Natural killer cell (primary cell): ENCODE results near the gene GPR142. TPM values are rescaled to one million over a fixed set of nuclear protein-coding genes. Genes with fewer than 3 reads are reported as not detected.

Experiments used
- ATAC-seq, 3 donors: fragments of 150-1000 bp in 2 of 3; fragments of 200-7000 bp in 1 of 3; cut with Tn5 transposase; 1 replicate in 1 of 3; 2 replicates in 2 of 3; pipeline ENCODE4 v1.10.0; 2021; ENCODE audit warnings: mild to moderate bottlenecking in 2 of 3, moderate library complexity in 2 of 3
- DNase-seq, 2 donors: peaks; one replicate each; pipeline versions ENCODE4 v3.0.0 to v3.0.0-alpha.2; 2013 to 2021; ENCODE audit warnings: mixed read lengths in 1 of 2
- H3K27ac ChIP-seq: one replicate; pipeline ENCODE4 v1.5.1; 2013; ENCODE audit warnings: mild to moderate bottlenecking, low read length
- H3K27me3 ChIP-seq: one replicate; pipeline ENCODE4 v1.6.1; 2013; ENCODE audit warnings: low read length; ENCODE audit not compliant: control insufficient read depth, insufficient read depth
- H3K36me3 ChIP-seq: one replicate; pipeline ENCODE4 v1.6.1; 2013; ENCODE audit warnings: low read length; ENCODE audit not compliant: control insufficient read depth, insufficient read depth
- H3K4me1 ChIP-seq: one replicate; pipeline ENCODE4 v1.6.1; 2013; ENCODE audit warnings: low read length; ENCODE audit not compliant: control insufficient read depth, insufficient read depth
- H3K4me3 ChIP-seq: one replicate; pipeline ENCODE4 v1.5.1; 2013; ENCODE audit warnings: low read length
- H3K9me3 ChIP-seq: one replicate; pipeline ENCODE4 v1.6.1; 2013; ENCODE audit warnings: low read length; ENCODE audit not compliant: control insufficient read depth, insufficient read depth
- H3K27ac Mint-ChIP-seq, 2 donors: one replicate each; pipeline ENCODE4 v1.8.0; 2022; ENCODE audit warnings: mild to moderate bottlenecking in 2 of 2, mixed read lengths in 2 of 2, moderate library complexity in 1 of 2
- H3K27me3 Mint-ChIP-seq, 2 donors: one replicate each; pipeline ENCODE4 v1.8.0; 2022; ENCODE audit warnings: low read depth in 2 of 2, mixed read lengths in 2 of 2
- H3K36me3 Mint-ChIP-seq: one replicate; pipeline ENCODE4 v1.8.0; 2022; ENCODE audit warnings: mixed read lengths
- H3K4me1 Mint-ChIP-seq, 2 donors: one replicate each; pipeline ENCODE4 v1.8.0; 2022; ENCODE audit warnings: mixed read lengths in 2 of 2
- H3K4me3 Mint-ChIP-seq: one replicate; pipeline ENCODE4 v1.8.0; 2022; ENCODE audit warnings: mild to moderate bottlenecking, moderate library complexity, mixed read lengths
- H3K9me3 Mint-ChIP-seq, 2 donors: one replicate each; pipeline ENCODE4 v1.8.0; 2022; ENCODE audit warnings: mixed read lengths in 2 of 2
- WGBS: methylation state at CpG from one replicate; pipeline ENCODE4 v1.1.7; 2013; ENCODE audit warnings: missing lambda C conversion rate; ENCODE audit not compliant: insufficient coverage; 5-methylcytosine and 5-hydroxymethylcytosine counted together
- intact Hi-C: fragments of 100-400 bp; cut with micrococcal nuclease; formaldehyde crosslinking; loops from one replicate; pipeline ENCODE4 v1.14.2; 2022
- total RNA-seq, 4 donors: library from RNA; stranded (reverse); fragments of 120-200 nt in 1 of 4; gene quantifications; one replicate each; pipeline versions ENCODE4 v1.2.3 to v1.2.4, GENCODE V29; 2013 to 2022
- TF ChIP-seq, protein P1 (sequence below): fragments of 200-600 bp; IDR thresholded peaks from one replicate; pipeline ENCODE4 v1.8.0; 2022; ENCODE audit warnings: antibody characterized with exemption

The GPR142 gene
- total RNA-seq, 3 donors from 2014 or later (not counting 1 experiment from before 2014, with no cell fraction given) = not detected

DNA sequence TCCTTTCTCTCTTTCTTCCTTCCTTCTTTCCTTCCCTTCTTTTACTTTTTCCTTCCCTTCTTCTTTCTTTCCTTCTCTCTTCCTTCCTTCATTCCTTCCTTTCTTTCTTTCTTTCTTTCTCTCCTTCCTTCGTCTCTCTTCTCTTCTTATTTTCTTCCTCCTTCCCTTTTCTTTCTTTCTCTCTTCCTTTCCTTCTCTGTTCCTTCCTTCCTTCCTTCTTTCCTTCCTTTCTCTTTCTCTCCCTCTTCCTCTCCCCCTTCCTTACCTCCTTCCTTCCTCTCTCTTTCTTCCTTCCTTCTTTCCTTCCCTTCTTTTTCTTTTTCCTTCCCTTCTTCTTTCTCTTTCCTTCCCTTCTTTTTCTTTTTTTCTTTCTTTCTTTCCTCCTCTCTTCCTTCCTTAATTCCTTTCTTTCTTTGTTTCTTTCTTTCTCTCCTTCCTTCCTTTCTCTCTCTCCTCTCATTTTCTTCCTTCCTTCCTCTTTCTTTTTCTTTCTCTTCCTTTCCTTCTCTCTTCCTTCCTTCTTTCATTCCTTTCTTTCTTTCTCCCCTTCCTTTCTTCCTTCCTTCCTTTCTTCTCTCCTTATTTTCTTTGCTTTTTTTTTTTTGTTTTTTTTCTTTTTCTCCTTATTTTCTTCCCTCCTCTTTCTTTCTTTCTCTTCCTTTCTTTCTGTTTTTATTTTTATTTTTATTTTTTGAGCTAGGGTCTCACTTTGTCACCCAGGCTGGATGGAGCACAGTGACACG, 22.8 kb downstream of the GPR142 start:
- intact Hi-C loops = no loop called here
- ATAC-seq = no peak
- Mint-ChIP-seq H3K36me3 (no peaks in the 10 kb centered on the region), H3K27ac (no peak overlapping the region), H3K9me3 (no peaks in the 10 kb centered on the region), H3K27me3 (peaks cover 0 to 6% of the 10 kb centered on the region in 2 donors), H3K4me3 (no peak overlapping the region), H3K4me1 (peaks cover 6 to 10% of the 10 kb centered on the region in 2 donors)
- no peaks in the 10 kb centered on the region for H3K9me3 ChIP-seq
- TF ChIP-seq, protein P1, sequence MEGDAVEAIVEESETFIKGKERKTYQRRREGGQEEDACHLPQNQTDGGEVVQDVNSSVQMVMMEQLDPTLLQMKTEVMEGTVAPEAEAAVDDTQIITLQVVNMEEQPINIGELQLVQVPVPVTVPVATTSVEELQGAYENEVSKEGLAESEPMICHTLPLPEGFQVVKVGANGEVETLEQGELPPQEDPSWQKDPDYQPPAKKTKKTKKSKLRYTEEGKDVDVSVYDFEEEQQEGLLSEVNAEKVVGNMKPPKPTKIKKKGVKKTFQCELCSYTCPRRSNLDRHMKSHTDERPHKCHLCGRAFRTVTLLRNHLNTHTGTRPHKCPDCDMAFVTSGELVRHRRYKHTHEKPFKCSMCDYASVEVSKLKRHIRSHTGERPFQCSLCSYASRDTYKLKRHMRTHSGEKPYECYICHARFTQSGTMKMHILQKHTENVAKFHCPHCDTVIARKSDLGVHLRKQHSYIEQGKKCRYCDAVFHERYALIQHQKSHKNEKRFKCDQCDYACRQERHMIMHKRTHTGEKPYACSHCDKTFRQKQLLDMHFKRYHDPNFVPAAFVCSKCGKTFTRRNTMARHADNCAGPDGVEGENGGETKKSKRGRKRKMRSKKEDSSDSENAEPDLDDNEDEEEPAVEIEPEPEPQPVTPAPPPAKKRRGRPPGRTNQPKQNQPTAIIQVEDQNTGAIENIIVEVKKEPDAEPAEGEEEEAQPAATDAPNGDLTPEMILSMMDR = no peak
- no peaks in the 10 kb centered on the region for H3K36me3 ChIP-seq
- no peaks in the 10 kb centered on the region for H3K27me3 ChIP-seq
- no peak overlapping the region for H3K4me3 ChIP-seq
- no peak overlapping the region for H3K27ac ChIP-seq
- DNase-seq = no peak
- WGBS = 81% methylated on average over 2 of the region's 2 CpGs
- peaks cover 6% of the 10 kb centered on the region for H3K4me1 ChIP-seq

DNA sequence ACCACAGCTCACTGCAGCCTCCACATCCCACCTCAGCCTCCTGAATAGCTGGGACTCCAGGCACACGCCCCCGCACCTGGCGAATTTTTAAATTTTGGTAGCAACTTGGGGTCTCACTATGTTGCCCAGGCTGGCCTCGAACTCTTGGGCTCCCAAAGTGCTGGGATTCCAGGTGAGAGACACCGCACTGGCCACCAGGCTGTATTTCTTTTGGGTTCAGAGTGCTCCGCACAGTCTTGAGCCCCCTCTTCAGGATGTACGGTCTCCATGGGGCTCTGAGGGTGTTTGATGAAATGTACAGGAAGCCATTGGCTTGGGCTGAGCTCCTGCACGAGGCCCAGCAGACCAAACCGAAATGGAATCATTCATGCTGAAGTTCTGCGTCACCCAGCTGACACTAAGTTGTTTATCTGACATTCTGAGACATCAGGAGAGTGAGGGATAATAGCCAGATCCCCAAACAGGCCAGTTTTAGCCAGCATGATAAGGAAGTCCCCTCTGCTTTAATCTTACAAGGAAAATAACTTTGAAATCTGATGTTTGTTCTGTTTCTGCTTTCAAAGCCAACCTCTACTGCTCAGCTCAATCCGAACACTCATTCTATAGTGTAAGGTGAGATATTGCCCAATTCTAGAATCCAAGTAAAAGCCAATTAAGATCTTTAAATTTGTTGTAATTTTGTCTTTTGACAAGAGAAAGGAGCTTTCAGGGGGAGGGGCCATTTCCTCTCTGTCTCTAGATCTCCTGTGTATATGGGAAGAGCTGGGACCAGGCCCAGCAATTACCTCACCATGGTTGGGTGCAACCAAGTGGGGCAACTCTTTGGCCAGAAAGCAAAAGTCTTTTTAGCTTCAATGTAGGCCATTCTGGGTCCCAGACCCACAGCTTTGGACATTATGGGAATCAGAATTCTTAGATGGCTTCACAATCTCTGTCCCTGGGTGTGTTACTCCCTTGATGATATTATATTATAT, 23.7 kb downstream of the GPR142 start:
- no peaks in the 10 kb centered on the region for H3K9me3 Mint-ChIP-seq
- intact Hi-C loops = no loop called here
- peaks cover 0 to 6% of the 10 kb centered on the region in 2 donors for H3K27me3 Mint-ChIP-seq
- H3K9me3 ChIP-seq = no peaks in the 10 kb centered on the region
- DNase-seq (no peak), ATAC-seq (no peak)
- no peak overlapping the region for H3K27ac ChIP-seq
- H3K4me3 ChIP-seq = no peak overlapping the region
- H3K27me3 ChIP-seq = no peaks in the 10 kb centered on the region
- H3K27ac Mint-ChIP-seq = no peak overlapping the region
- peaks cover 6 to 10% of the 10 kb centered on the region in 2 donors for H3K4me1 Mint-ChIP-seq
- no peaks in the 10 kb centered on the region for H3K36me3 Mint-ChIP-seq
- no peak overlapping the region for H3K4me3 Mint-ChIP-seq
- no peaks in the 10 kb centered on the region for H3K36me3 ChIP-seq
- peaks cover 6% of the 10 kb centered on the region for H3K4me1 ChIP-seq
- 85% methylated on average over 10 of the region's 11 CpGs for WGBS
- TF ChIP-seq, protein P1 = no peak

DNA sequence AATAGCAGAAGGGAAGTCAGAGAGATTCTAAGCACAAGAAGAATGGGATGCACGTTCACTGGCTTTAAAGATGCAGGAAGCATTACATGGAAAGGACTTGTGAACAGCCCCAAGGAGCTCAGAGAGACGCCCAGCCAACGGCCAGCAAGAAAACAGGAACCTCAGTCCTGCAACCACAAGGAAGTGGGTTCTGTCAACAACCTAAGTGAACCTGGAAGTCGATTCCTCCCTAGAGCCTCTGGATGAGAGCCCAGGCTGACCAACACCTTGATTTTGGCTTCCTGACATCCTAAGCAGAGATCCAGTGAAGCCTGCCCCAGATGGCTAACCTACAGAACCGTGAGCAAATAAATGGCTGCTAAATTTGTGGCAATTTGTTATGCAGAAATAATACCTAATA, 24.5 kb downstream of the GPR142 start:
- H3K4me3 Mint-ChIP-seq = no peak overlapping the region
- ATAC-seq (no peak), DNase-seq (no peak)
- peaks cover 0 to 6% of the 10 kb centered on the region in 2 donors for H3K27me3 Mint-ChIP-seq
- no peaks in the 10 kb centered on the region for H3K36me3 Mint-ChIP-seq
- H3K9me3 ChIP-seq = no peaks in the 10 kb centered on the region
- no peaks in the 10 kb centered on the region for H3K27me3 ChIP-seq
- H3K4me3 ChIP-seq = no peak overlapping the region
- no peak overlapping the region for H3K27ac Mint-ChIP-seq
- H3K4me1 Mint-ChIP-seq = peaks cover 6 to 10% of the 10 kb centered on the region in 2 donors
- H3K27ac ChIP-seq = no peak overlapping the region
- TF ChIP-seq, protein P1 = no peak
- intact Hi-C loops = no loop called here
- H3K36me3 ChIP-seq = no peaks in the 10 kb centered on the region
- peaks cover 3% of the 10 kb centered on the region for H3K4me1 ChIP-seq
- WGBS = 21% methylated on average over 5 of the region's 5 CpGs
- H3K9me3 Mint-ChIP-seq = no peaks in the 10 kb centered on the region
